ENCODE measurements around the gene RNF130. TPM values are rescaled to one million over a fixed set of nuclear protein-coding genes. Genes with fewer than 3 reads are reported as not detected.

The RNF130 gene
- total RNA-seq, 4 donors from 2014 or later: 55.0 to 121 (median 69.4) TPM

- TF ChIP-seq CTCF (IDR thresholded peaks at IDR 0.05): no peak
- no peaks in the 10 kb centered on the region for H3K4me1 ChIP-seq
- no peak for DNase-seq
- intact Hi-C loops (cut with DNase I): no loop called here
- no peaks in the 10 kb centered on the region for H3K36me3 ChIP-seq
- 92 to 93% methylated on average over 8 of the region's 8 CpGs for WGBS, 2 donors
- no peak overlapping the region for H3K27ac ChIP-seq
- H3K9me3 ChIP-seq: no peaks in the 10 kb centered on the region
- no peaks in the 10 kb centered on the region for H3K27me3 ChIP-seq
- H3K4me3 ChIP-seq (replicated peaks in 1 of 3): no peak overlapping the region
Measured at GRCh38 chr5:179930788-179931473, 140.6 kb downstream of the RNF130 start.

DNA sequence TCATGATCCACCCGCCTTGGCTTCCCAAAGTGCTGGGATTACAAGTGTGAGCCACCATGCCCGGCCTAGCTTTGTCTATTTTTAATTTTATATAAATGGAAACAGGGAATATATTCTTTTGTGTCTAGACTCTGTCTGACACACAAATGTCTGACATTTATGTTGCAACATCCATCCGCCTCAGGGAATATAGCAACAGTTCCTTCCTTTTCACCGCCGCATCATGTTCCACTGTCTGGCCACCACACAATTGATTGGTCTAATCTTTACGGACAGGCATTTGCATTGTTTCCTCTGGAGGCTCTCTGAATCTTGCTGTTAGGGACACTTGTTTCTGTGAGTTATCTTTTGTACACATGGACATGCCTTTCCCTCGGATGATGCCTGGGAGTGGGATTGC lies 143.7 kb downstream of the RNF130 start:
- H3K9me3 ChIP-seq: no peaks in the 10 kb centered on the region
- H3K36me3 ChIP-seq: no peaks in the 10 kb centered on the region
- no peaks in the 10 kb centered on the region for H3K4me1 ChIP-seq
- no peaks in the 10 kb centered on the region for H3K27me3 ChIP-seq
- no peak for TF ChIP-seq CTCF (IDR thresholded peaks at IDR 0.05)
- TF ChIP-seq POLR2A (IDR thresholded peaks at IDR 0.05): no peak
- 89 to 90% methylated on average over 7 of the region's 7 CpGs for WGBS, 2 donors
- intact Hi-C loops (cut with DNase I): no loop called here
- H3K4me3 ChIP-seq (replicated peaks in 1 of 3): no peak overlapping the region
- no peak for DNase-seq
- no peak overlapping the region for H3K27ac ChIP-seq

DNA sequence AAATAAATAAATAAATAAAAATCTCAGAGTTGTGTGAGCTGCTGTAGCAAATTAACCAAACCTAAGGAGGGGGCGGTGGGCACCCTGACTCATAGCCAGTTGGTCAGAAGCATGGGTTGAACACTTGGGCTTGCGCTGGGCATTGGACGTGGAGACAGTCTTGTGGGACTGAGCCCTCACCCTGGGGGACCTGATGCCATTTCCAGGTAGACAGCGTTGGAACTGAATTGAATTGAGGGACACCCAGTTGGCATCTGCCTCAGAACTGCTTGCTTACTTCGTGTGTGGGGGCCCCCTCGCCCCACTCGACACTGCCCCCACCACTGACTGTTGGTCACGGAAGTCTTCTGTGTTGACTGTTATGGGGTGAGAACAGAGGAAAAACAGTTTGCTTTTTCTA lies 144.9 kb downstream of the RNF130 start:
- no peaks in the 10 kb centered on the region for H3K9me3 ChIP-seq
- H3K27me3 ChIP-seq: no peaks in the 10 kb centered on the region
- H3K27ac ChIP-seq: no peak overlapping the region
- no peaks in the 10 kb centered on the region for H3K36me3 ChIP-seq
- no peak overlapping the region for H3K4me3 ChIP-seq (replicated peaks in 1 of 3)
- H3K4me1 ChIP-seq: no peaks in the 10 kb centered on the region
- intact Hi-C loops (cut with DNase I): no loop called here
- 92 to 93% methylated on average over 8 of the region's 8 CpGs for WGBS, 2 donors
- DNase-seq: no peak
- TF ChIP-seq CTCF (IDR thresholded peaks at IDR 0.05) (no peak), POLR2A (IDR thresholded peaks at IDR 0.05) (no peak)

DNA sequence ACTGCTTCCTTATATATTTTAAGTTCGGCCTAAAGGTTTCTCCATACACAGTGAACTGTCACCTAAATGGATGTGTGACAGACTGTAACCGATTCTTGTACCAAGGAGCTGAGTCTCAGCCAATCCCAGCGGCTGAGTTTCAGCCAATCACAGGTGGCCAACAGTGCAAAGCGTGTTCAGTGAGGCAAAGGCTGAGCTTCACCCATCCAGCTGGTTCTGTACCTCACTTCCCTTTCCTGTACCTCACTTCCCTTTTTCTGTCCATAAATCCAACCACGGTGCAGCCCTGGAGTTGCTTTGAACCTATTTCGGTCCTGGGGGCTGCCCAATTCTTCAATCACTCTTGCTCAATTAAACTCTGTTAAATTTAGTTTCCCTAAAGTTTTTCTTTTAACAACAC lies 148.1 kb downstream of the RNF130 start:
- DNase-seq: no peak
- WGBS, 2 donors: 79 to 87% methylated on average over 6 of the region's 6 CpGs
- TF ChIP-seq CTCF (IDR thresholded peaks at IDR 0.05) (no peak), POLR2A (IDR thresholded peaks at IDR 0.05) (no peak)
- no peak overlapping the region for H3K4me3 ChIP-seq (replicated peaks in 1 of 3)
- H3K9me3 ChIP-seq: no peaks in the 10 kb centered on the region
- H3K27ac ChIP-seq: no peak overlapping the region
- H3K4me1 ChIP-seq: no peaks in the 10 kb centered on the region
- intact Hi-C loops (cut with DNase I): no loop called here
- H3K36me3 ChIP-seq: no peaks in the 10 kb centered on the region
- no peaks in the 10 kb centered on the region for H3K27me3 ChIP-seq

DNA sequence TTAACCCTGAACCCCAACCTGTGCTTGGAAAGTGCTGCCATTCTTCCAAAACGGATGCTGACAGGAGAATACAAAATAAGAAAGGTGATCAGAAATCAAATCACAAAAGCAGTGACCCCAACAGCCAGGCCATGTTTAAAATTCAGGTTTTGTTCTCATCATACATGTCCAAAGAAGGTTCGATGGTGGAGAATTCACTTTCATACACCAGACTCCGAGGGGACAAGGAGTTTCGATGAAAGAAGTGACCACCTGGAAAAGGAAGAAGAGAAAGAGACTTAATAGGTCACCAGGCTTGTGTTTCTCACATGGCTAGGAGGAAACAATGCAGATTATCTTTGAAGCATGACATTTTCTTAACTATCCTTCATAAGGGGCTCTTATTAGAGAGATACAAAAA lies 151.4 kb downstream of the RNF130 start:
- intact Hi-C loops (cut with DNase I): no loop called here
- DNase-seq: no peak
- Histone ChIP-seq H3K9me3 (no peaks in the 10 kb centered on the region), H3K36me3 (no peaks in the 10 kb centered on the region), H3K27ac (no peak overlapping the region), H3K27me3 (no peaks in the 10 kb centered on the region), H3K4me1 (no peaks in the 10 kb centered on the region), H3K4me3 (replicated peaks in 1 of 3) (no peak overlapping the region)
- 90 to 94% methylated on average over 4 of the region's 4 CpGs for WGBS, 2 donors
- TF ChIP-seq POLR2A (IDR thresholded peaks at IDR 0.05) (no peak), CTCF (IDR thresholded peaks at IDR 0.05) (no peak)
